TTC549 (cell line): Measurements from ENCODE around the gene FBRSL1.

Source experiments
- FAIRE-seq: peaks from 2 replicates; lab custom pipeline; 2012; peaks lifted over from hg19 to GRCh38; lab: Jason Lieb, UNC

The FBRSL1 gene

GRCh38 chr12:132484183-132484890 is 5.6 kb upstream of the FBRSL1 start:
- no peak for FAIRE-seq

DNA sequence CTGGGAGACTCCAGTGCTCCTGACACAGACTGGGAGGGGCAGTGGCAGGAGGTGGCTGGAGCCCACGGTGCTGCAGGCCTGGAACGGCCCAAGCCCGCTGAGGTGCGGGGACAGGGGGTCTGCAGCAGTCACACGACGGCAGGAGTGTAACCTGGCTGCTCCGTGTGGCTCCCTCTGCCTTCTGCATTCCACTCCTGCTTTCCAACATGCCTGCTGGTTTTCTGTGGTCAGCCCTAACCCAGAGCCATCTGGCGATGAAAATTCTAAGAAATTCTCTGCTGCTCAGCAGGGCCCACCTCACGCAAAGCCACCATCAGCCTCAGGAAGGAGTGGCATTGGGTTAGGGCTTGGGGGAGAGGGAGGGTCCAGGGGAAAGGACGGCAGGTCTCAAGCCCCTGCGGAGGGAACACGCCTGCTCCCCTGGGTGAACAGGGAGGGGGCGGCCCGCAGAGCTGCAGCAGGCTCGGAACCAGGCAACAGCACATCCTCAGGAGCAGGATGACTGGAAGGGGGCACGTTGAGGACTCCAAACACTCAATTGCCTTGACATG is 5.0 kb upstream of the FBRSL1 start:
- no peak for FAIRE-seq

- FAIRE-seq = no peak
Measured at GRCh38 chr12:132485619-132486018, 4.3 kb upstream of the FBRSL1 start.

DNA sequence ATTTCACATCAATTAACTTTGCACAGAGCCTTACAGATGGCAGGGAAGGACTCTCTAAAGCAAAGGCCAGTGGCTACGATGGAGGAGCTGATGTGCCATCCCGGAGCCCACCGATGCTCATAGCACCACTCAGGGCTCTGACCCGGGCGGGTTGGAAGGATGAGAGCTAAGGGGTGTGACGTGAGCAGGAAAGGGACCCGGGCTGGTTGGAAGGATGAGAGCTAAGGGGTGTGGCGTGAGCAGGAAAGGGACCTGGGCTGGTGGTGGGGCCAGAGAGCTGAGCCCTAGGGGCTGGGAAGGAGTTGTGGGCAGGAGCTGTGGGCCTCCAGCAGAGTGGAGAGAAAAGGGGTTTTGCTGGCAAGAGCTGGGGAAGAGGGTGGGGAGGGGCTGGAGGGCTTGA is 3.8 kb upstream of the FBRSL1 start:
- no peak for FAIRE-seq

GRCh38 chr12:132486576-132486975 is 3.4 kb upstream of the FBRSL1 start:
- FAIRE-seq = no peak

GRCh38 chr12:132487311-132487741 is 2.6 kb upstream of the FBRSL1 start:
- FAIRE-seq = no peak

DNA sequence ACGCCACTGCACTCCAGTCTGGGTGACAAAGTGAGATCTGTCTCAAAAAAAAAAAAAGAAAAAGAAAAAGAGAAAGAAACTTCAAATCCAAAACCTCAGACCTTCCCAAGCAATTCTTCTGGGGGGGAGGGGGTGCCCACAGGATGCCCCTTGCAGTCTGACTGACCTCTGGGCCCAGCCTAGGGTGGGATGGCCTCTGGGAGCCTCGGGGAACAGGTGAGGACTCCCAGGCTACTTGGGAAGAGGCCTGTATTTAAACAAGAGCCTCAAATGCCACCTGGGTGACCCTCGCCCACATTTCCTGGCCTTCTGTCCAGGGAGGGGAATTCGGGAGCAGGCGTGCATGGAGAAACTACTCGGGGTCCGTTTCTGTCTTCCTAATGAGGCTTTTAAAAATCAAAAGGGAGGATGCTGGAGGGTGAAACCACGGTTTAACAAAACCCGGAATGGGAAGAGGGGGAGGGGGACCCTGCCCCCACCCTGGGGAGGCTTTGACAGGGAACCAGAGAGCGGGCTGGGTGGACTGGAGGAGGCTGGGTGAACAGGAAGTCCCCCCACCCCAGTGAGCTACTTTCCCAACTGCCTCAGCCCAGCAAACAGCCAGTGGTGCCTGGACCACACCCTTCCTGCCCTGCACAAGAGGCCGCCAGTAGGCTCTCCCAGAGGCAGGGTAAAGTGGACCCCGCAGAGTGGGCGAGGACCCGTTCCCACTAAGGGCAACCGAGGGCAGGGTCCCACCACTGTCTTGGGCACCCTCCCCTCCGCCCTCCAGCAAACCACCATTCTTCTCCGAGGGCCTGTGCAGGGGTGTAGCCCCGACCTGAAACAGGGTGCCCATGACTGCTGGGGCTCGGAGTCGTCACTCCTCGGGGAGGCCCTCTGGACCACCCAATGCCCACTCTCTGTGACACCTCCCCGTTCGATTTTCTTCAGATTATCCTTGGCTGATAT is 1.5 kb upstream of the FBRSL1 start:
- FAIRE-seq = no peak

DNA sequence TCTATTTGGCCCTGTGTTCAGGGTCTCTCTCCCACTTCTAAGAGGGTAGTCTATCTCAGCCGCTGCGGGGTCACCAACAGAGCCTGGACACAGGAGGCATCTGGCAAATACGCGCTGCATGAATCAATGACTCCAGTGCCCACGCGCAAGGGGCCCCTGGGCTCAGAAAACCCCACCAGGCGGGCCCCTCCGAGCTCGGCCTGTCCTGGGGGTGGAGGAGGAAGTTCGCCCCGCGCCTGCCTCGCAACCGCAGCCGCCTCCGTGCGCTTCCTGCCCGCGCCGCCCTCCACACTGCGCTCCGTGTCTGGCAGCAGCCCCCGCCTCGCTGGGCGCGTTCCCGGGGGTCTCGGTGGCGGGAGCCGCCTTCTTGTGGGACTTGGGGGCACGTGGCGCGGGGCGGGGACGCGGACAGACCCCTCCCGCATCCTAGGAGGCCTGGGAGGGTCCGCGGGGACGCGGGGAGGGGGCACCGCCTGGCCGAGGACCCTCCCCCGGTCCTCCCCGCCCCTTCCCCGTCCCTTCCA is 811 bp upstream of the FBRSL1 start:
- FAIRE-seq = no peak

DNA sequence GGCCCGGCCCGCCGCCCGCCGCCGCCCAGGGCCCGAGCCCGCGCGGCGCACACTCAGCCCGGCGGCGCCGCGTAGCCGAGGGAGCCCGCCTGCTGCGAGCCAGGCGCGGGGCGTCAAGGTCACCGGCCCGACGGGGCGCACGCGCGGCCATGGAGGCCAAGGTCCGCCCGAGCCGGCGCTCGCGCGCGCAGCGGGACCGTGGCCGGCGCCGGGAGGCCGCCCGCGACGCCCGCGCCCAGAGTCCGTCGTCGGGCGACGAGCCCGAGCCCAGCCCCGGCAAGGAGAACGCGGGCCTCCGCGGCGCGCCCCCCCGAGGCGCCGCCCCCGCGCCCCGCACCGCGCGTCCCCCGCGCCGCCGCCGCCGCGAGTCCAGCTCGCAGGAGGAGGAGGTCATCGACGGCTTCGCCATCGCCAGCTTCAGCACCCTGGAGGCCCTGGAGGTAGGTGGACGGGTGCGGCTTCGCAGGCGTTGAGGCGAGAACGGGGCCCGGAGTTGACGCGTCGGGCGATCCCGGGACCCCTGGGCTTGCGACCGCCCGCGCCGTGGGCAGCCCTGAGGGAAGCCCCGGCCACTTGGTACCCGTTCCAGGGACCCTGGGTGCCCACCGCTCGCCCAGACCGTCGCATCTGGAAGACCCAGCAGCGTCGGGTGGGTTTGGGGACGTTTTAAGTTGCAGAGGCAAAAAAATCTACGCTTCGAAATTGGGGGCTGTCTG is 629 bp downstream of the FBRSL1 start:
- FAIRE-seq = no peak

- no peak for FAIRE-seq
Measured at GRCh38 chr12:132491138-132491663, 1.2 kb downstream of the FBRSL1 start.

GRCh38 chr12:132491761-132492378 is 1.9 kb downstream of the FBRSL1 start:
- no peak for FAIRE-seq

GRCh38 chr12:132492522-132492921 is 2.6 kb downstream of the FBRSL1 start:
- FAIRE-seq = no peak

- FAIRE-seq = no peak
Measured at GRCh38 chr12:132492951-132493350, 3.0 kb downstream of the FBRSL1 start.

DNA sequence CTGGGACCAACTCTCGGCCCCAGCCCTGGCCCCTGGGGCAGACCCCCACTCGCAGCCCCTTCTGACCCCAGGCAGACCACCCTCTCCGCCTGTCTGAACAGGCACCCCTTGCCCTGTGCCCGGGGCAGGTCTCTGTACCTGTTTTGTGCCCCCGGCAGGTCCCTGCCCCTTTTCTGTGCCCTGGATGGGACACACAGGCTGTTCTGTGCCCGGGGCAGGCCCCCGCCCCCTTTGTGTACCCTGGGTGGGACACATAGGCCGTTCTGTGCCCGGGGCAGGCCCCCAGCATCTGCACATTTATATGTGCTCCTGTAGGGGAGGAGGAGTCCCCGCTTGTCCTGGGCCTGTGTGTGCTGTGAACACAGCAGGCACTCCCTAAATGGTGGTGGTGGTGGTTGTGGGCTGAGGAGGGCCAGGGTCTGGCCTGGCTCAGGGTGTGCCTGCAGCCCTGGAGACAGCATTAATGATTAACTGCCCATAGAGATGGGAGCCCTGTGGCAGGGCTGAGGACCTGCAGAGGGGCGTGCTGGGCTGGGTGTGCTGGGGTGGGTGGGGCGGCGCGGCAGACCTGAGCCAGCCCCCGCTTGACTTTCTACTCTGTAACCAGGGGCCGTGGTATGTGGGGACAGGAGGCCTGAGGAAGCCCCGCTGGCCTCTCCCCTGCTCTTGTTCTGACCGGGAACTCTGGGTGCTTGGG is 3.7 kb downstream of the FBRSL1 start:
- no peak for FAIRE-seq

DNA sequence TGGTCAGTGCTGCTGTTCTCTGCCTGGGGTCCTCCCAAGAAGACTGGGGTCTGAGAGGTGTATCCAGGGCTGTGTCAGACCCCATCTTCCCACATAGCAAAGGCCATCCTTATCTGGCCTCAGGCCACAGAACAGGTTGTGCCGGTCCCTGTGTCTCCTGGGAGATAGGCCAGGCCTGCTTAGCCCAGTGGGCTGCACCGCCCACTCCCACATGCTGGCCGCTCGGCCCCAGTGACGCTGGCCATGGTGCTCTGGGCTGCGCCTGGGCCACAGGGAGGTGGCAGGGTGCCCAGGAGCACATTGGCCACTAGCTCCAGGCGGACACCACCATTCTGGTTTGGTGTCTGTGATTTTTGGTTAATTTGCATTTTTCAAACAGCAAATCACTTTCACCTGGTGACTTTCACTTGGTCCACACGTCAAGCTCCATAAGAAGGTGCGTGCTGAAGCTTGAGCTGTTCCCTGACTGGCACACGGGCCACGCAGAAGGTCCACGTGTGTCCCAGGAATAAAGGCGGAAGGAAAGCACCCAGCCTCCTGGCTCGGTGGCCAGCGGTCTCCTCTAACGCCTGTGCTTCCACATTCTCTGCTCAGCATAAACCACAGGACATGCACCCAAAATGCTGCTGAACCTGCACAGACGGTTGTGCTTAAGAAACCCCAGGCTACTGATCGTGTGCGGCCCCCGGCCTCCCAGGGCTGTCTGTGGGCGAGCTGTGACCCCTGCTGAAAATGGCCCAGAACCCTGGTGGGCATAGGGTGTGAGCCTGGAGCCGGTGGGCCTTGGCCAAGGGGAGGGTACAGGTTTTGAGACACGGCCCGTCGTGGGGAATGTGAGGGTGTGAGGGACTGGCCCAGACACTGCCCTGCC is 4.6 kb downstream of the FBRSL1 start:
- FAIRE-seq = no peak

- no peak for FAIRE-seq
Measured at GRCh38 chr12:132495165-132495544, 5.2 kb downstream of the FBRSL1 start.

DNA sequence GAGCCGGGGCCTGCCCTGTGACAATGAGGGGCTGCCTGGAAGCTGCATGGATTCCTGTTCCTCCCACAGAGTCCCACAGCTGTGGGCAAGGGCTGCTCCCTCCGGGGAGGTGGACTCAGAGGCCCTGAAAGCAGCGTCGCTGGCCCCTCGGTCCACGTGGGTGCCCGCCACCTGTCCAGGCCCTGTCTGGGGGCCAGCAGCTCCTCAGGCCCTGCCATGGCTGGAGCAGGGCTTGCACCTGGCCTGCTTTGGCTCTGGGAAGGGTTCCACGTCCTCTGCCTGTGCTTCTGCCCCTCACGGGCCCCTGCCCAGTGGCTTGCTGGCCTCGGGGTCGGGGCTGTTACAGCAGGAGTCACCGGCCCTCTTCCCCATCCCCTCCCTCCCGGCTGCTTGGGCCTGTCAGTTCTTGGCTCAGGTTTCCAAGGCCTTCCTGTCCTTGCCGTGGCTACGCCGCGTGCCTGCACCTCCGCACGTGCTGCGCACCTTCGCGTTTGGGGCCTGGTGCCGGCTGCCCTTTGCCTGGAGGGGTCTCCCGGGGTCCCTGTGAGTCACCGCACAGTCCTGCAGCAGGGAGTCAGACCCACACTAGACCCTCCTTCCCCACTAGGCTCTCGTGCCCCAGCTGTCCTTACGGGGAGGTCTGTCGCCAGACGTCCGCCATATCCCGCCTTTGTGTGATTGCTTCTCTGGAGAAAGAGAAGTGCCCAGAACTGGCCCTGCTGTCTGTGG is 5.8 kb downstream of the FBRSL1 start:
- FAIRE-seq = no peak

- no peak for FAIRE-seq
Measured at GRCh38 chr12:132496358-132496669, 6.4 kb downstream of the FBRSL1 start.

GRCh38 chr12:132496710-132497109 is 6.8 kb downstream of the FBRSL1 start:
- FAIRE-seq = no peak
